ENCODE data around the gene CDK19.
A peak's percentile ranks its signal among the peaks of the same experiment; 100 is the strongest.
"Not testable (repeated sequence)": the region's sequence is repeated elsewhere in the genome, so short reads cannot be mapped to it uniquely, and the experiment has no call there.

The CDK19 gene

DNA sequence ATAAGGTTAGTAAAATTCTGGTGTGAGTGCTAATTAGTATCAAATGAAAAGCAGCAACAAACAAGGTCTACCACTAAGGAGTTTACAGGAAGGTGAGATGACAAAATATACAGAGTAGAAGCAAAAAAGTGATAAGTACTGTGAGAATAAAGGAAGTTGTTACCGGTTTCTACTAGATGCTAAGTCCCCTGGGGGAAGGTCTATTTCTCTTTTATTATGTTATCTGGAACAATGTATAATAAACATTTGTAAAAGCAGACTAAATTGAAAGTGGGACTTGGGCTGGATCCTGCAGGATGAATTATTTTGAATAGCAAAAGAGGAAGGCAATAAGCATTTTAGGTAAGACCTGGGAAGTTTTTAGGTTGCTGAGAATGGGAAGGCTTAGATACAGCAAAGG lies 180.2 kb downstream of the CDK19 start:
- intact Hi-C loops (cut with DNase I) = no loop called here
- no peak for DNase-seq

DNA sequence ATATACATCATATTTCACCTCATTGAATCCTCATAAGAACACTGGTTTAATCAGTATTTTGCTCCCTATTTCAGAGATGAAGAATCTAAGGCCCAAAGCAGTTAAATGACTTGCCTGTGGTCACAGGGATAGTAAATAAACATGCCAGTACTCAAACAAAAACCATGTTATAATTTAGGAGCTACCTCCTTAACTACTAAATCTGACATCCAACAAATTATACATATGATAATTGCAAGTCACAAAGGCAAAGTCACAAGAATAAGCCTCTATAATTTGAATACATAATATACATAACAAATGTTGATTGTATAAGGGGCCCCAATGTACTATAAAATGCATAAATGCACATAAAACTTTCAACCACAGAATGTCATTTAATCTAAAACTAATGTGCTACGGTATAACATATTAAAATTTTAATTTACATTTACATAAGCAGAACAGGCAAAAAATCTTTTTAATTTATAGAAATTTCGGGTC lies 181.5 kb downstream of the CDK19 start:
- intact Hi-C loops (cut with DNase I) = no loop called here

DNA sequence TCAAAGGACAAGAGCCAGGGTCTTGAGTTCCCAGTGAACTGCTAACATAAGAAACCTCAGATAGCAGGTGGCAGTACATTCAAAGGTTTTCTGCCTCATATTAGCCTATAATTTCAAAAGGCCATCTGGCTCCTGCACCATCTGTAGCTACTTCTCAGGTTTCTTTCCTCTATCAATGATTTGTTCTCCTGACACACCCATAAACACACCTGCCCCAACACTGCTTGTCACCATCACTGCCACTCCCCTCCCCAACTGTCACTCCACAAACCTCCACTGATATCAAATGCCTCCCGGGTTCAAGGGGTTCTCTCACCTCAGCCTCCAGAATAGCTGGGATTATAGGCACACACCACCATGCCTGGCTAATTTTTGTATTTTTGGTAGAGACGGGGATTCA lies 186.1 kb downstream of the CDK19 start:
- DNase-seq = no peak
- intact Hi-C loops (cut with DNase I) = no loop called here

More for the DNA sequence above, 181.5 kb downstream of the CDK19 start:
- no peak for DNase-seq

DNA sequence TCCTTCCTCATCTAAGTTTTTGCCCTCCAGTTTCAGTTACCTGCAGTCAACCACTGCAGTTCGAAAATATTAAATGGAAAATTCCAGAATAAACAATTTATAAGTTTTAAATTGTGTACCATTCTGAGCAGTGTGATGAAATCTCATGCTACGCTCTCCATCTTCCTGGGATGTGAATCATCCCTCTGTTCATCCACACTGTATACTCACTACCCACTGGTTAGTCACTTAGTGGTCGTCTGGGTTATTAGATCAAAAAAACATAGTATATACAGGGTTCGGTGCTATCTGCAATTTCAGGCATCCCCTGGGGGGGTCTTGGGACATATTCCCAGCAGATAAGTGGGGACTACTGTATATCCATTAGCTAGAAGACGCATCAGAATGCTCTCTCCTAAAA lies 186.9 kb downstream of the CDK19 start:
- DNase-seq = no peak
- intact Hi-C loops (cut with DNase I) = no loop called here

DNA sequence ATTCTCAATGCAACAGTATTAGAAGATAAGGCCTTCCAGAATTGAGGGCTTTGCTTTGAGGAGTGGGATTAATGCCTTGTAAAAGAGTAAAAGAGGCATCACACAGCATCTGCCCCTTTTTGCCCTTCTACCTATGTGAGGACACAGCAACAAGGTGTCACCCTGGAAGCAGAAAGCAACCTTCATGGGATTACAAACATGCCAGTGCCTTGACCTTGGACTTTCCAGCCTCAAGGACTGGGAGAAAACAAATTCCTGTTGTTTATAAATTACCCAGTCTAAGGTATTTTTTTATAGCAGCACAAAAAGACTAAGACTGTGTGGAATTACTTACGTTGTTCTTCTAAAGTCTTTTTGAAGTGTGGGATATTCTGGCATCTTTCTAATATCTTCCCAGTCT lies 188.8 kb downstream of the CDK19 start:
- no peak for DNase-seq
- intact Hi-C loops (cut with DNase I) = no loop called here

DNA sequence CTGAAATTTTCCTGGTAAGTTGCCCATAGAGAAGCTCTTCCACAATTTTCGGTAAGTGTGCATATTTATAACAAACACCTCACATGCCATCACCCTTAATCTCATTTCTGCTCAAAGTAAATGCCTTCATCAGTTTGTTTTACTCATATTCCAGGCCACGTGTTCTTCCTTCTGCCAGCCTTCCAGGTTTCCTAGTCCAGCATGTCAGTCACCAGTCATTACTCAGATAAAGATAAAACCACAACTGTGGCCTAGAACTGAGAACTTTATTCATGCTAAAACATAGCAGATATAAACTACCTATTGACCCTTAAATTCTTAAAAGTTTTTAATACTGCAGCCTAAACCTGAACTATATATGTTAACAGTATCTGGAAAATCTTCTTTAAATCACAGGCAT lies 189.4 kb downstream of the CDK19 start:
- no peak for DNase-seq
- intact Hi-C loops (cut with DNase I) = no loop called here

DNA sequence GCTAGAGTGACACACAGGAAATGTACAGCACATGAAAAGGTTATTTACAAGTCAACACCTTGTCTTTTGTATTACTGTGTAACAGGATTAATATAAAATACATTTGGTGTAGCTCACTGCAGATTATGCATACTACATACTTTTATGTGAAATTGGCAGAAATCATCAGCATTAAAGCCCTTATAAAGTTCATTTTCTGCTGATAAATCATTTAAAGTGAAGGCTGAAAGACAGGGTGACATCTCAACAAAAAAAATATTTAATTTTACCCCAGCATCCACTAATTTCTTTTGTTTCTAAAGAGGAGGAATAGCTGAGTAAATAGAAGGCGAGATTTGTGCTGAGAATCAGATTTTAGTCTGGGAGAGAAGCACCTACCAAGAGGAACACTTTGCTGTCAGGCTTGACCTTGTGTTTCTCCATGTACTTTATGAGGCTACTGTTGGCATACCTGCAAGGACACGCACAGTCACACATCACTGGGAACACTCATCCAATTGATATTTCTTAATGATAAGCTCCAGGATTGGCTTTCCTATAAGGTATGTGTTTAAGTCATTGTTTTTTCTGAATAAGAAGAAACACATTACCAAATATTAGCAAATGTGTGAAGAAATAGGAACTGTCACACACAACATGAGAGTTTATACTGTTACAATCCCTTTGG lies 192.2 kb downstream of the CDK19 start:
- intact Hi-C loops (cut with DNase I) = no loop called here
- no peak for DNase-seq

DNA sequence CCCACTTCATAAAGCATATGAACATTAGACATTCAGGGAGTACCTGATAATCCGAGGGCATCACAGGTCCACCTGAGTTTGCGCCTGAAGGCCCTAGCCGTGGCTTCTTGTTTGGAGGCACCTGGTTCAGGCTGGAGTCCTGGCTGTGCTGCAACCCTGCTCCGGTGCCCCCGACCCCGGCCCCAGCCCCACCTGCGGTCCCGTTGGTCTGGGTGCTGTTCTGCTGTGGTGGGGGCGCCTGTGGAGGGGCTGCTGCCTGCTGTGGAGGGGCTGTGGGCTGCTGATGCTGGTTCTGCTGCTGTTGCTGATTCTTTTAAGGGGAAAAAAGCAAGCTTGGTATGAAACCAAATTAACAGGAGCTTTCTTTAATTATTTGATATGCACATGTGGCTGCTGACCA lies 194.2 kb downstream of the CDK19 start:
- intact Hi-C loops (cut with DNase I) = no loop called here
- no peak for DNase-seq

DNA sequence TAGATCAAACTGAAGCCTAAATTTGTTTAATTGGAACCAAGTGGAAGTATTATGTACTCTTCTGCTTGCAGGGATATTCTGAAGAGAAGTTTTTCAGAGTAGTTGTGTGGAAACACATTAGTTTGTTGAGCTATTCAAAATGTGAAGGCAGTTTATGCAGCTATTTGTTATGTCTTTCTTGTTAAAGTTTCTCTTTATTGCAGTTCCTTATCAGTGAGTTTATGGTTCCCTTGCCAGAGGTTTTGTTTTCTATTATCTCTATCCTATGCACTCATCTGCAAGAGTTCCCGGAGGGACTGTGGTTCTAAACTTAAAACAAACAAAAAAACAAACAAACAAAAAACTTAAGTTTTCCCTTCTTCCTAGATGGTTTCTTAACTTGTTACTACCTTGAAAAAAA lies 195.2 kb downstream of the CDK19 start:
- intact Hi-C loops (cut with DNase I) = no loop called here
- no peak for DNase-seq

DNA sequence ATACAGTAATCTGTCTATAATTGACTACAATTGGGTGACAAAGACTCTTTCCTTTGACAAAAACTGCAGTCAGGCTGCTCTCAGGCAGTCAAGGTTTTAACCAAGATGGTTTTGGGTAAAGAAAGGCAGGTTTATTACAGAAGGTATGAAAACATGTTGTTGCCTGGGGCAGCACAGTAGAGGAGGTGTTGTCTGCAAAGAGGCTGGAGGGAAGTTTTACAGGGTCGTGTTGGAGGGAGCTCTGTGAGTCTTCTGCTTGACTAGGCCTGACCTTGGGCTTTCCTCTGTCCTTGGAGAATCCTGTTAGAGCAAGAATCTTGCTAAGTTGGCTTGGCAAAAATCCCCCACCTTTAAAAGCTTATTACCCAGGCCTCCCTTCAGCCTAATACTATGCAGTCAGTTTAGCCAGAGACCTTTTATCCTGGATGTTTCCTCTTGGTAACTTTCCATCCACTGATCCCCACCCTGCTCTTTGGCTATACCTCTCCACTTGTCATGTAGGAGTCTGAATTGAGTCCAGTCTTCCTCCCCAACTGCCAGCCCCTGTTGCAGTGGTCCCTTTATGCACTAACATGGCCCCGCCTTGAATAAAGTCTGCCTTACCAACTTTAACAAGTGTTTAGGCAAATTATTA lies 195.9 kb downstream of the CDK19 start:
- intact Hi-C loops (cut with DNase I) = no loop called here
- no peak for DNase-seq

DNA sequence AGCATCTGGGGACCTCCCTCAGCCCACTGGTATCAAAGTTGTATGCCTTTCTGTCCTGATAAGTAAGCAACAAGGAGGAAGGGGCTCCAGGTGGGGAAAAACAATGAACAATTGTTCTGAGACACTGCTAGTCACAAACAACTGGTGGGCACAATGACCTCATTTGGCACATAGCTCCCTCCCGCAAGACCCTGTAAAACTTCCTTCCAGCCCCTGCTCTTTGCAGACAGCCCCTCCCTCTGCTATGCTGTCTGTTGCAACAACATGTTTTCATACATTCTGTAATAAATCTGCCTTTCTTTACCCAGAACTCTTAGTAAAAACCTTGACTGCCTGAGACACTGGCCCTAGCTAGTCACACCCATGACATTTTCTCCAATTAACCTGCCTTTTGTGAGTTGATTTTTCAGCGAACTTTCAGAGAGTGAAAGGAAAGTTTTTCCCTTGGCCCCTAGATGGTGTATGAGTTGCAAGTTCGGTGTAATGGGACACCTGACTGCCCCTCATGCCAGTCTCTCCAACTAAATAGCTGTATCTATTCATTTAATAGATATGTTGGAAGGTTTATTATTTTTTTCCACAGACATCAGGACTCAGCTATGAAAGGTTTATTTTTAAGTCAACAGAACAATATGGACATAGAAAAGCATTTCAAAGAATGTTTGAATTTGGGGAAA lies 196.5 kb downstream of the CDK19 start:
- DNase-seq = no peak
- intact Hi-C loops (cut with DNase I) = no loop called here

DNA sequence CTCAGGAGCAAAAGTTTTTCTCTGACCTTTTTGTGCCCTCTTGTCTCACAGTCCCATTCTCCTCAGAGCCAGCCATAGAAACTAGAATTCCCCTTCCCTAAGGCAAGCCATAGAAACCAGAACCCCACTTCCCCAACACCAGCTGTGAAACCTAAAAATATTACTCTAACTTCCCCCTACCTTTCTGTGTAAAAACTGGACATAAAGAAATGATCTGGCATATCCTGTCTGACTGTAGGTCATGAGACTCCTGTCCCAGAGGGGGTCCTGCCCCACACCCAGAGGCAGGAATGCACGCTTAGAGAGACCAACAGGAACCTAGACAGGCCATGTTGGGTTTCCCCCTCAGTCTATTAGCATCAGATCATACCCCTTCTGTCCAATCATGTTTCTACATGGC lies 198.2 kb downstream of the CDK19 start:
- intact Hi-C loops (cut with DNase I) = no loop called here
- no peak for DNase-seq

DNA sequence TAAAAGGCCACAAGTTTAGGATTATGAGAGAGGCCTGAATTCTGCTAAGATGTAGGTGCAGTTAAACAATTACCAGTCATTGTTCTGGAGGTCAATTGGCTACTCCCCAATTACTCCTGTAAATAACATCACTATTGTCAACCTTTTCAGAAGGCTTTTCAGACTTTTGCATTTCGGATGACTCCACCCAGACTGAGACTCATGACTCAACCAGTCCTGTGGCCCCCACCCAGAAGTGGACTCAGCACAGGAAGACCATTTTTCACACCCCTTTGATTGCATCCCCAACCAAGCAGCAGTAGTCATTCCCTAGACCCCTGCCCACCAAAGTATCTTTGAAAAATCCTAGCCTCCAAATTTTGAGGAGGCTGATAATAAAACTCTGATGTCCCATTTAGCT lies 199.5 kb downstream of the CDK19 start:
- intact Hi-C loops (cut with DNase I) = no loop called here
- DNase-seq = no peak

DNA sequence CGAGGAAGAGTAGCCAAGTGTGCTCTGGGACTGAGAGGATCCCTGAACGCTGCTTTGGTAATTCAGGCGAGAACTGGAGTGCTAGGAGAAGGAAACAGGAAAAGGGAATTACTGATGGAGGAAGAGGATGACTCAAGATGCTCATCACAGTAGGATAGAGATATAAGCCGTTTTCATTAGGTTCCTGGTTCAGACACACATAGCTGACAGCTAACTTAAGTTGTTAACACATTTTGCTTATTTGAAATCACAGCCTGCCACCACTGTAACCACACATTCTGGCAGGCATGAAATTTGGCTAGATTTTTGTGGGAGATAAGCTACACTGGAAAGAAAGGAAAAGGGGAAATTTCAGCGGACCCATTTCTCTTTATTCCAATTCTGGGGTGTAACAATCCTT lies 200.7 kb downstream of the CDK19 start:
- DNase-seq = no peak
- intact Hi-C loops (cut with DNase I) = no loop called here

DNA sequence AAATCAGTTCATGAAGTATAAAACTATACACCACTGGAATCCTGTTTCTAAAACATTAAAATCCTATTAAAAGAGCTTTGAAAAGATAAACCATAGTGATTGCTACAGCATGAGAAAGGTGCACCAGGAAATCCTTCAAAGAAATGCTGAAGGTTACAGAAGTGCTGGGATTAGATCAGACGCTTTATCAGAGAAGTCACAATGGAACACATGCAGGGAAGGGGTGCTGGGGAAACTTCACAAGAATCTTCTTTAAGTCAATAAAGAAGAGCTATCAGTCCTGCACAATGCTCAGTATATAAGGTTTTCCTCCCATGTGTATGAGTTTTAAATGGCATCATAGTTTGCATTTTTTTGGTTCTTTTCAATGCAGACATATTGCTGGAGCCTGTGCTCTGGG lies 201.2 kb downstream of the CDK19 start:
- no peak for DNase-seq
- intact Hi-C loops (cut with DNase I) = no loop called here

DNA sequence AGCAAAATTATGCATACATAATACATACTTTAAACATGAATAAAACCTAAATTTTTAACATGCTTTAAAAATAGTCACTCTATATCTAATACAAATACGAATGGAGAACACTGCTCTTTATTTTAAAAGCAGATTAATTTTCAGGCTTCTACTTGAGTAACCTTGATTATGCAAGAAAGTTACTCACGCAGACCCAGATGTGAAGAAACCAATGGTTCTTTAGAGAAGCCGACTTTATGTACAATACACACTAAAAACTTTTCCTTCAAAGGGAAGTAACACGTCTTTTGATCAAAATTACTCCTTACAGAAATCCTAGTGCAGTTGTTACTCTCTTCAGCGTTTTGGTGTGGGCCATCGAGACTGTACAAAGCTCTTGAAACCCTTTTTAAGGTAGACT lies 201.9 kb downstream of the CDK19 start:
- intact Hi-C loops (cut with DNase I) = no loop called here
- DNase-seq = no peak

DNA sequence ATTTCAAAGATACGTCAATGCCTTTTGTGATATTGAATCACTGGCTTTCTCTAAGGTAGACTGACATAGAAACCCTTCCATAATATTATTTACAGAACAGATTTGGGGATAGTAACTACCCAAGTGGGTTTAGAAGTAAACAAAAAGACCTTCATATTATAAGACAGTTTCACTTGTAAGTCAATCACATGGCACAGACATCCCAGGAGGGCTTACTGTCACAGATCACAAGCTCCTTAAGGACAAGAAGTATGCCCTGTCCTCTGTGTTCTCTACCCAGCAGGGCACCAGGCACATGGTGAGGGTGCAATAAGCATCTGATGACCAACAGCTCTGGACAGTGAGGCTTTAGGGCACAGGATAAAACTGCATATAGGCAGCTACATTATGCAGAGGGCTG lies 203.0 kb downstream of the CDK19 start:
- intact Hi-C loops (cut with DNase I) = no loop called here
- no peak for DNase-seq

DNA sequence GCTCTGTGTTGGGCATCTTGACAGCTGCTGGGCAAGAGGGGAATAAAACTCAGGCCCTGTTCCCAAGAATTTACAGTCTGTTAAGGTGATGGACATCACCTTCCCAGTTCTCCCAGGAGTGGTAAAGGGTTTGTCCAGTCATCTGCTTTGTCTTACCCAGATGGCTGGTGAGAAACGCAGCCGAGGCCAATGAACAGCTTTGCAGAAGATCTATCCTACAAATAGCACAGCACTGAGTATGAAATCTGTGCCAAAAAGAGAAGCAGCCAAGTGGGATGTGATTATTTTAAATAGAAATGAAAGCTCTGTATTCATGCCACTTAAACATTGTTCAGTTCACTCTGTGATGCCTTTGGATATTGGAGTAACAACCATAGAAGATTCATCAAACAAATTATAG lies 206.2 kb downstream of the CDK19 start:
- peak in 6 of 10 donors; percentile 40 to 92 (median 62) for DNase-seq
- intact Hi-C loops (cut with DNase I) = loop anchor here (2.0 kb wide), 1 partner anchor 50 kb away; no protein-coding TSS in a partner anchor

DNA sequence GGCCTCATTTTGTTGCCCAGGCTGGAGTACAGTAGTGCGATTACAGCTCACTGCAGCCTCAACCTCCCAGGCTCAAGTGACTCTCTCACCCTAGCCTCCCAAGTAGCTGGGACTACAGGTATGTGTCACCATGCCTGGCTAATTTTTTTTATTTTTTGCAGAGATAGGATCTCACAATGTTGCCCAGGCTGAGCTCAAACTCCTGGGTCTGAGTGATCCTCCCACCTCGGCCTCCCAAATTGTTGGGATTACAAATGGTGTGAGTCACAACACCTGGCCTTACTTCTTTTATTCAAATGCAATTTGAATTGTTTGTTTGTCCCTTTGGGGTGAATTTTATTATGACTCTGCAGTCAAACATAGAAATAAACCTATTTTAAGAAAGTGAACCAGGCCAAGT lies 207.1 kb downstream of the CDK19 start:
- intact Hi-C loops (cut with DNase I) = loop anchor here (2.0 kb wide), 1 partner anchor 49 kb away; no protein-coding TSS in a partner anchor
- DNase-seq = no peak

DNA sequence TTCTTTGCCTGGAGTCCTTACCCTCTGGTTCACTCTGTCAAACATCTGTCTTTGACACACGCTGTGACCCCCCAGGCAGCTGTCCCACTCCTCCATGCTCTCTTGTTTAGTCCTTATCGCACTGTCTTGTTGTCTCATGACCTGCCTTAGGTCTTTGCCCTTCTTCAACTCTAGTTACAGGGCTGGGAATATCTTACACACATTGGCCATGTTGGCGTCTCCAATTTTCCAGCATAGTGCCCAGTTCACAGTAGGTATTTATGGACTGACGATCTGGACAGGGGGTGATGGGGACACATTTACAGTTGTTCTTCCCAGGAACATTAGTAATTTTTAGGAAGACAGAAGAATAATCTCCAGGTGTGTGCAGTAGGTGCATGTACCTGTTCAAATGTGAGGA lies 209.1 kb downstream of the CDK19 start:
- no peak for DNase-seq
- intact Hi-C loops (cut with DNase I) = no loop called here

DNA sequence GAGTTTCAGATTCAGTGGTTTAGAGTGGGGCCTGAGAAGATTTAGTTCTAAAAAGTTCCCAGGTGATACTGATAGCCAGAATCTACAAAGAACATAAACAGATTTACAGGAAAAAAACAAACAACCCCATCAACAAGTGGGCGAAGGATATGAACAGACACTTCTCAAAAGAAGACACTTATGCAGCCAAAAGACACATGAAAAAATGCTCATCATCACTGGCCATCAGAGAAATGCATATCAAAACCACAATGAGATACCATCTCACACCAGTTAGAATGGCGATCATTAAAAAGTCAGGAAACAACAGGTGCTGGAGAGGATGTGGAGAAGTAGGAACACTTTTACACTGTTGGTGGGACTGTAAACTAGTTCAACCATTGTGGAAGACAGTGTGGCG lies 214.6 kb downstream of the CDK19 start:
- intact Hi-C loops (cut with DNase I); DNase-seq: not testable (repeated sequence)

DNA sequence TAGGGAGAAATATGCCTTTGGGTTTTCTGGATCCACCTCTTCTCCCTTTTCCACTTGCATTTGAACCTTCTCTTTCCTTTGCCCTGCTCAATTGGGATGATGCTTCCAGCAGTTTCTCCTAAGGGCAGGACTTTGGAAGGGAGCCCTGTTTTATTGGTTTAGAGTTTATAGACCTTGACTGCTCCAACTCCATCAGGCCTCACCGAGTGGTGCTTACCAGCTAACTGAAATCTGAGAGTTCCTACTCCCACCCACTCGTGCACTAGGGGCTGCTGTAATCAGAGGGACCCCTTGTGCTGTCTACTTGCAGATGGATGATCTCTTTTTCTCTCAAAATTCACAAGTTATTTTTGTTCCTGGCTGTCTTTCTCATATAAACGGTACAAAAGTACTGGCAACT lies 217.5 kb downstream of the CDK19 start:
- DNase-seq = no peak
- intact Hi-C loops (cut with DNase I) = no loop called here

Measured in posterior cingulate gyrus (tissue), 11 donors.